Measurements from ENCODE around the gene ABHD6.

- TF ChIP-seq, protein P1, sequence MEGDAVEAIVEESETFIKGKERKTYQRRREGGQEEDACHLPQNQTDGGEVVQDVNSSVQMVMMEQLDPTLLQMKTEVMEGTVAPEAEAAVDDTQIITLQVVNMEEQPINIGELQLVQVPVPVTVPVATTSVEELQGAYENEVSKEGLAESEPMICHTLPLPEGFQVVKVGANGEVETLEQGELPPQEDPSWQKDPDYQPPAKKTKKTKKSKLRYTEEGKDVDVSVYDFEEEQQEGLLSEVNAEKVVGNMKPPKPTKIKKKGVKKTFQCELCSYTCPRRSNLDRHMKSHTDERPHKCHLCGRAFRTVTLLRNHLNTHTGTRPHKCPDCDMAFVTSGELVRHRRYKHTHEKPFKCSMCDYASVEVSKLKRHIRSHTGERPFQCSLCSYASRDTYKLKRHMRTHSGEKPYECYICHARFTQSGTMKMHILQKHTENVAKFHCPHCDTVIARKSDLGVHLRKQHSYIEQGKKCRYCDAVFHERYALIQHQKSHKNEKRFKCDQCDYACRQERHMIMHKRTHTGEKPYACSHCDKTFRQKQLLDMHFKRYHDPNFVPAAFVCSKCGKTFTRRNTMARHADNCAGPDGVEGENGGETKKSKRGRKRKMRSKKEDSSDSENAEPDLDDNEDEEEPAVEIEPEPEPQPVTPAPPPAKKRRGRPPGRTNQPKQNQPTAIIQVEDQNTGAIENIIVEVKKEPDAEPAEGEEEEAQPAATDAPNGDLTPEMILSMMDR (IDR thresholded peaks at IDR 0.05; ENCODE audit: insufficient read depth, low read length, poor library complexity, severe bottlenecking), result no peak
- TF ChIP-seq EZH2phosphoT487 (conservative IDR thresholded peaks at IDR 0.05; ENCODE audit: low read length), result no peak
Measured at GRCh38 chr3:58197588-58197987, 40.0 kb upstream of the ABHD6 start.

All from SU-DHL-6 (cell line).